Stomach smooth muscle (tissue), 2 donors: ENCODE data around the gene YBEY.

Experiments
- H3K27ac ChIP-seq: one replicate; pipeline ENCODE4 v1.7.0; 2013; ENCODE audit warnings: mild to moderate bottlenecking, low read length, inconsistent platforms
- H3K27me3 ChIP-seq, 2 donors: one replicate each; pipeline ENCODE4 v1.7.0; 2013; ENCODE audit warnings: low read length in 2 of 2; ENCODE audit not compliant: insufficient read depth in 2 of 2, control insufficient read depth in 1 of 2
- H3K36me3 ChIP-seq, 2 donors: one replicate each; pipeline ENCODE4 v1.7.0; 2013; ENCODE audit warnings: low read length in 2 of 2; ENCODE audit not compliant: control insufficient read depth in 2 of 2, insufficient read depth in 2 of 2
- H3K4me1 ChIP-seq: one replicate; pipeline ENCODE4 v1.7.0; 2013; ENCODE audit warnings: low read length; ENCODE audit not compliant: control insufficient read depth, insufficient read depth
- H3K4me3 ChIP-seq, 2 donors: one replicate each; pipeline ENCODE4 v1.7.0; 2013; ENCODE audit warnings: low read length in 2 of 2
- H3K9ac ChIP-seq, 2 donors: one replicate each; pipeline ENCODE4 v1.7.0; 2013; ENCODE audit warnings: low read length in 2 of 2, mild to moderate bottlenecking in 1 of 2
- H3K9me3 ChIP-seq, 2 donors: one replicate each; pipeline ENCODE4 v1.7.0; 2013; ENCODE audit warnings: low read length in 2 of 2; ENCODE audit not compliant: control insufficient read depth in 2 of 2
- donor health status: healthy.
- donor health status: Pancreatic carcinoma.

Gene YBEY

DNA sequence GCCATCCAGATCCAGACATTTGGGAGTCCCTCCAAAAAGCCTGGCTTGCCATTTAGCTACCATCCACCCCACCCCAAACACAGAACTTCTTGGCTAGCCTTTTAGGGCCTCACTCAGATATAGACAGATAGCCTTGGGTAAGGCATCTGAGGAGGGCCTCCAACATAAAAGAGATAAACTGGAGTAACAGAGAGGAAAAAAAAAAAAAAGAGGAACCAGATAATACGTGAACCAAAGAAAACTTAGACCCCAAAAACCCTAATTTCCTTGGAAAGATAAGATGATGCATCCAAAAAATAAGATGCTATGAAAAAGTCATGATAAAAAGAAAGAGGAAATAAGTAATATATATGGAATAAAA, 37.7 kb upstream of the YBEY start:
- Histone ChIP-seq H3K9ac (no peak overlapping the region), H3K9me3 (no peaks in the 10 kb centered on the region), H3K36me3 (peaks cover 75% of the 10 kb centered on the region in 2 donors), H3K27ac (no peak overlapping the region), H3K4me1 (no peaks in the 10 kb centered on the region), H3K27me3 (no peaks in the 10 kb centered on the region), H3K4me3 (no peak overlapping the region)

DNA sequence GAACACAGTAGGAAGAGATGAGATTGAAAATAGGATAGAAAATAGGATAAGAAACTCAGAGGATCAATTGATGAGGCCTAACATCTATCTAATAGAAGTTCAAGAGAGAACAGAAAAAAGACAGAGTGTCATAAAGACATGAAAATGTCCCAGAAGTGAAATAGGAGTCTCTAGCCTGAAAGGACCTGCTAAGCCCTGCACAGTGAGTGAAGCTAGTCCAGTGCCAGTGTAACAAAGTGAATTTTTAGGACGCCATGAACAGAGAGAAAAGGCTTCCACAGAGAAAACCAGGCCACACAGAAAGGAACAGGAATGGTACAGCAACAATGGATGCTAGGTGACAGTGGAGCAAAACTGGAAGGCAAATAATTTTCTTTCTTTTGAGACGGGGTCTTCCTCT, 37.3 kb upstream of the YBEY start:
- Histone ChIP-seq H3K36me3 (peaks cover 74 to 75% of the 10 kb centered on the region in 2 donors), H3K9me3 (no peaks in the 10 kb centered on the region), H3K27ac (no peak overlapping the region), H3K9ac (no peak overlapping the region), H3K27me3 (no peaks in the 10 kb centered on the region), H3K4me3 (no peak overlapping the region), H3K4me1 (no peaks in the 10 kb centered on the region)

DNA sequence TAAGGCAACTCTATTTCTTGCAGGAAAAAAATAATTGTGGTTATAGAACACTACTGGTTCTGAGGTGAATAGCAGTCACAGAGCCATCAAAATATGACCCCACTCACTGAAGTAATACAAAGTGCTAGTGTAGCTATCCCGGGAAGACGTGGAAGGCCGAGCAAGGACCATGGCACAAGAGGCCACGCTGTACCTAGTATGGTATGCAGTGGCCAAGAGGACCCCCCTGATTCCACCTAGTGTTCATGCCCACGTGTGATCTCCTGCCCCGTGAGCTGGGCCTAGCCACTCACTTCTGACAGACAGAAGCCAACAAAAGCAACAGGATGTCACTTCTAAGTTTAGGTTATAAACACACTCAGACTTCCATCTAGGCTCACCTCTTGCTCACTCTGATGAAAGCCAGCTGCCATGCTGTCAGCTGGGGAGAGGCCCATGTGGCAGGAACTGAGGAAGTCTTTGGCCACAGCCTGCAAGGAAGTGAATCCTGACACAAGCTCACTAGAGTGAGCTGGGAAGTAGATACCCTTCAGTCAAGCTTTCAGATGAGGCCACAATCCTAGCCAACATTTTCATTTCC, 35.9 kb upstream of the YBEY start:
- no peak overlapping the region for H3K4me3 ChIP-seq
- H3K27ac ChIP-seq: no peak overlapping the region
- H3K36me3 ChIP-seq: peaks cover 71 to 74% of the 10 kb centered on the region in 2 donors
- H3K9me3 ChIP-seq: no peaks in the 10 kb centered on the region
- H3K4me1 ChIP-seq: no peaks in the 10 kb centered on the region
- H3K9ac ChIP-seq: no peak overlapping the region
- H3K27me3 ChIP-seq: no peaks in the 10 kb centered on the region

DNA sequence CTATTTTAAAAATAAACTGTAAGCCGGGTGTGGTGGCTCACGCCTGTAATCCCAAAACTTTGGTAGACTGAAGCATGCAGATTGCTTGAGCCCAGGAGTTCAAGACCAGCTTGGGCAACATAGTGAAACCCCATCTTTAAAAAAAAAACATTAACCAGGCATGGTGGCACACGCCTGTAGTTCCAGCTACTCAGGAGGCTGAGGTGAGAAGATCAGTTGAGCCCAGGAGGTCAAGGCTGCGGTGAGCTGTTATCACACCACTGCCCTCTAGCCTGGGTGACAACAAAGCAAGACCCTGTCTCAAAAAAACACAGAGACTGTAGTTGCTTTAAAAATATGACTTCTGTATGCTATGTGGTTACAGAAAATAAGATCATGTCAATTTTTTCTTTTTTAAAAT, 33.3 kb upstream of the YBEY start:
- Histone ChIP-seq H3K36me3 (peaks cover 71 to 78% of the 10 kb centered on the region in 2 donors), H3K4me1 (no peaks in the 10 kb centered on the region), H3K27ac (no peak overlapping the region), H3K4me3 (no peak overlapping the region), H3K9ac (no peak overlapping the region), H3K27me3 (no peaks in the 10 kb centered on the region), H3K9me3 (no peaks in the 10 kb centered on the region)

DNA sequence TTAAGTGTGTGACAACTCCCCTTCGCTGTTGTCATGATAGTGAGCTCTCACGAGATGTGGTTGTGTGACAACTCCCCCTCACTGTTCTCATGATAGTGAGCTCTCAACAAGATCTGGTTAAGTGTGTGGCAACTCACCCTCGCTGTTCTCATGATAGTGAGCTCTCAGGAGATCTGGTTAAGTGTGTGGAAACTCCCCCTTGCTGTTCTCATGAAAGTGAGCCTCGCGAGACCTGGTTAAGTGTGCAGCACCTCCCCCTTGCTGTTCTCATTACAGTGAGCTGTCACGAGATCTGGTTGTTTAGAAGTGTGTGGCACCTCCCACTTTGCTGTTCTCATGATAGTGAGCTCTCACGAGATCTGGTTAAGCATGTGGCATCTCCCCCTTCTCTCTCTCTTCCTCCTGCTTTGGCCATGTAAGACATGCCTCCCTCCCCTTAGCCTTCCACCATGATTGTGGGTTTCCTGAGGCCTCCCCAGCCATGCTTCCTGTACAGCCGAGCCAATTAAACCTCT, 32.5 kb upstream of the YBEY start:
- H3K4me1 ChIP-seq: no peaks in the 10 kb centered on the region
- no peaks in the 10 kb centered on the region for H3K27me3 ChIP-seq
- H3K9ac ChIP-seq: no peak overlapping the region
- no peak overlapping the region for H3K4me3 ChIP-seq
- H3K27ac ChIP-seq: no peak overlapping the region
- no peaks in the 10 kb centered on the region for H3K9me3 ChIP-seq
- peaks cover 73 to 82% of the 10 kb centered on the region in 2 donors for H3K36me3 ChIP-seq

DNA sequence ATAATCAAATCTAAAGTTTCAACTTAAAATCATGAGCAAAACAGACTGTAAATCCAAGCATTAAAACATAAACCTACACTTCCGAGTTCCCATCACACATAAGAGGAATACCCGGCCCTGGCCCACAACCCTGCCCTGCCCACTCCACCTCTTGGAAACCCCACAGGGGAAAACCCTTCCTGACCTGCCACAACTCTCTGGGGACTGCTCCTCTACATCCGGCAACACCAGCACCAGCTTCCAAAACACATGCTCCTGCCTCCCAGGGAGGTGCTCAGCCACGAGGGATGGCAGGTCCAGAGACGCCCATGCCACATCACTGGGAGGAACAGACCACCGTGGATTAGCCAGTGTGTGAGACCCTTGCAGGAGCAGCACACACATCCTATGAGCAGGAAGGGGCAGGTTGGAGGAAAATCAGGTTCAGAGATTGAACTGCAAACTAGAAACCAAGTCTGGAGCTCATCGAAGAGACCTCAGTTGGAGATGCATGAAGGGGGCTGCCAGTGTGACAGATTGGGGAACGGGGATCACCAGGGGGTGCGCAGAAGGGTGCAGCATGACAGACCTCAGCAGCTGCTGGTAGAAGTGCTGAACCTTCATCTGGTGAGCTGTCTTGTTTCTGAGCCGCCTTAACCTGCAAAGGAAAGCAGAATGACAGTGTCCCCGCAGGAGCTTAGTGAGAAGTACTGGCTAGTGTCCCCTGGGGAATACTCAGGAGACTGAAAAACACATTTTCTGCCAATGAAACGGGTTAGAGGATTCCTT, 31.8 kb upstream of the YBEY start:
- H3K9ac ChIP-seq: no peak overlapping the region
- no peak overlapping the region for H3K27ac ChIP-seq
- no peaks in the 10 kb centered on the region for H3K4me1 ChIP-seq
- no peaks in the 10 kb centered on the region for H3K27me3 ChIP-seq
- H3K36me3 ChIP-seq: peaks cover 72 to 81% of the 10 kb centered on the region in 2 donors
- no peak overlapping the region for H3K4me3 ChIP-seq
- no peaks in the 10 kb centered on the region for H3K9me3 ChIP-seq

DNA sequence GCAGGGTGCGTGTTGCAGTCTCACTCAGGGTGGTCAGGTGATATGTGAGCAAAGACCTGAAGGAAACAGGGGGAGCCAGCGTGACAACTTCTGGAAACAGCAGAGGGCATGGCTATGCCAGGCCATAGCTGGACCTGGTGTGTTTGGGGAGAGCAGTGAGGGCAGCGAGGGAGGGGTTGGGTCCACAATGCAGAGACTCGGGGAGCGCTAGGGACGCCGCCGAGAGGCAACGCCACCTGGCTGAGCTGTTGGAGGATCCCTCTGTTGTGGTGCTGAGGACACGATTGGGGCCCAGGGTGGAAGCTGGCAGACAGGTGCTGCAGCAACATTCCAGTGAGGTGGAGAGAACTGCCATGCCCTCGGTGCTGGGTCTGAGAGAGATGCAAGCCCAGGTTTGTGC, 31.0 kb upstream of the YBEY start:
- Histone ChIP-seq H3K27me3 (no peaks in the 10 kb centered on the region), H3K27ac (no peak overlapping the region), H3K4me1 (no peaks in the 10 kb centered on the region), H3K36me3 (peaks cover 67 to 77% of the 10 kb centered on the region in 2 donors), H3K9ac (no peak overlapping the region), H3K4me3 (no peak overlapping the region), H3K9me3 (no peaks in the 10 kb centered on the region)

DNA sequence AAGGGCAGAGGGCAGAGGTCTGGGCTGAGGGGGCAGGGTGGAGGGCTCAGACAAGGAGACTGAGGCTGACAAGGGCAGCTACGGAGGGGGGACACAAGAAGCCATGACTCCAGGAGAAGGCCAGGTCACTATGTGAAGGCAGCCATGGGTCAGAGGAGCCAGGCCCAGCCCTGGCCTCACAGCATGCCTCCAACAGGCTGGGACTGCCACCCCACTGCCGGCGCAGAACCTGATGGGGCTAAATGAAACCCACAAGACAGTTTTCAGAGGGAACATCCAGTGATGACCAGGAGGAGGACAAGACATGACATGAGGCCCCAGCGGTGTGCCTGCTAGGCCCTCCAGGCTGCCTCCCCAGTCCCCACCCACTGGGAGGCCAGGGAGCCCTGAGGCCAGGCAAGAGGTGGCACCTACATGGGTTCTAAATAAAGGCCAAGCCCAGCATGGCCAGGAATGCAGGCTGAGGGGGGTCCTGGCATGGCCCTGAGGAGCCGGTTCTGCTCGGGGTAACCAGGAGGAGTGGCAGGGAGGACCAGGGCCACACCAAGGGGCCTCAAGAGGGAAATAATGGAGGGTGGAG, 30.3 kb upstream of the YBEY start:
- no peak overlapping the region for H3K9ac ChIP-seq

DNA sequence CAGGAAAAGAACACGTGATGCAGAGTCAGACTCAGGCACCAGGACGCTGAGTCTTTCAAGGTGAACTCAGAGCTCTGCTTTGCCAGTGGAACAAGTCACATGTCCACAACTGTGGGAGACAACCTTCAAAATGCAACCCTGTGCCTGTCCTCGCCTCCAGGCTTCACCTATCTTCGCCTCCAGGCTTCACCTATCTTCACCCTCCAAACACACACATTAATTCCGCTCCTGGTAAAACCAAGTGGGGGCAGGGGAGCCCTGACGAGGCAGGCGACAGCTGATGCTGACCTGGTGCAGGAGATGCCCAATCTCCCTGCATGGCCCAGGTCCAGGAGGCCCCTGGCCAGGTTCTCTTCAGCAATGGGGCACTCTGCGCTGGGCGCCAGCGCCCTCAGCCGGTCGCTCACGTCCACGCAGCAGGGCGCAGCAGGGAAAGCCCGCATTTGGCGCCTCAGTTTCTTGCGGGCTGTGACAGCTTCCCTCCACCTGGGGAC, 29.6 kb upstream of the YBEY start:
- H3K36me3 ChIP-seq: peaks cover 64 to 76% of the 10 kb centered on the region in 2 donors
- H3K9me3 ChIP-seq: no peaks in the 10 kb centered on the region
- no peak overlapping the region for H3K4me3 ChIP-seq
- no peak overlapping the region for H3K27ac ChIP-seq
- no peaks in the 10 kb centered on the region for H3K4me1 ChIP-seq
- no peak overlapping the region for H3K9ac ChIP-seq
- no peaks in the 10 kb centered on the region for H3K27me3 ChIP-seq

More for the DNA sequence above, 30.3 kb upstream of the YBEY start:
- no peak overlapping the region for H3K4me3 ChIP-seq
- H3K27ac ChIP-seq: no peak overlapping the region
- H3K9me3 ChIP-seq: no peaks in the 10 kb centered on the region
- H3K27me3 ChIP-seq: no peaks in the 10 kb centered on the region
- H3K36me3 ChIP-seq: peaks cover 65 to 77% of the 10 kb centered on the region in 2 donors
- H3K4me1 ChIP-seq: no peaks in the 10 kb centered on the region

DNA sequence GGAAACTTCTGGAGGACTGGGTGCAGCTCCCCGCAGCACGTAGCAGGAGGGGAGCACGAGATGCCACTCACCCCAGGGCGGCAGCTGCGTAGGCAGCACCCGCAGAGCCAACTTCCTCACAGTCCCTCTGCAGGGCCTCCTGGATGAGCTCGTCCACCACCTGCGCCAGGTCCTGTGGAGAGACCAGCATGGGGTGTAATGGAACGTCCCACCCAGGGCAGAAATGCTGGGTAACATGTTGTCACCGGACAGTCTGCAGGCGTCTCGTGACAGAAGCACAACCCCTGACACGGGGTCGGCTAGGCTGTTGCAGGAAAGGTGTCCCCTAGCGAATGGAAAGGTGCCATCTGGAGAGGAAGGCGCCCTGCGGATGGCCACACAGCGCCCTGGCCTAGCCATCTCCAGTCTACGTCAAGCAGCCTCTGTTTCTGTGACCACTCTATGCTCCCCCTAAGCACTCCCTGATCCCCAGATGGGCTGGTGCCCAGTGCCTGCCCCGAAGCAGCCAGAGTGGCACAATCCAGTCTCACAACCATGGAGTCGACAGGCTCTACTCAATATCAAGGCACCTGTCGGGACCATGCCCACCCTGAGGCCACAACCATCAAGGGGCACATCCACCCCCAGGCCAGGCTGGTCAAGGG, 22.0 kb upstream of the YBEY start:
- H3K27me3 ChIP-seq: no peaks in the 10 kb centered on the region

More for the DNA sequence above, 22.0 kb upstream of the YBEY start:
- Histone ChIP-seq H3K27ac (no peak overlapping the region), H3K36me3 (peaks cover 47 to 61% of the 10 kb centered on the region in 2 donors), H3K4me3 (no peak overlapping the region), H3K4me1 (no peaks in the 10 kb centered on the region), H3K9ac (no peak overlapping the region), H3K9me3 (no peaks in the 10 kb centered on the region)
